Tibial artery (tissue), 4 donors: ENCODE results near the gene RNF223.

Source experiments
- DNase-seq, 2 donors: peaks; one replicate each; pipeline ENCODE4 v3.0.0-alpha.2; 2019
- H3K27ac ChIP-seq, 2 donors: fragments of 200-600 bp; sonication (generic) in 1 of 2; 1 replicate in 1 of 2; 2 replicates in 1 of 2; pipeline ENCODE4 v1.5.1; 2018 to 2019; ENCODE audit warnings: mild to moderate bottlenecking in 1 of 2
- H3K27me3 ChIP-seq, 2 donors: fragments of 200-600 bp; sonication (generic) in 1 of 2; one replicate each; pipeline versions ENCODE4 v1.5.1 to v1.6.0; 2016 to 2019
- H3K36me3 ChIP-seq, 3 donors: fragments of 200-600 bp; sonication (generic) in 2 of 3; one replicate each; pipeline ENCODE4 v1.5.1; 2016 to 2019; ENCODE audit warnings: mild to moderate bottlenecking in 2 of 3
- H3K4me1 ChIP-seq, 4 donors: fragments of 200-600 bp; sonication (generic) in 2 of 4; 1 replicate in 3 of 4; 2 replicates in 1 of 4; pipeline ENCODE4 v1.5.1; 2016 to 2019
- H3K4me3 ChIP-seq, 2 donors: fragments of 200-600 bp; sonication (generic) in 1 of 2; 1 replicate in 1 of 2; 2 replicates in 1 of 2; pipeline ENCODE4 v1.5.1; 2018 to 2019; ENCODE audit warnings: mild to moderate bottlenecking in 2 of 2
- H3K9me3 ChIP-seq, 3 donors: fragments of 200-600 bp; sonication (generic) in 1 of 3; one replicate each; pipeline ENCODE4 v1.5.1; 2016 to 2019
- CTCF ChIP-seq, 2 experiments: fragments of 200-600 bp in 1 of 2; fragments of 450-650 bp in 1 of 2; IDR thresholded peaks; one replicate each; pipeline ENCODE4 v1.5.1; 2017 to 2019; ENCODE audit warnings: antibody characterized with exemption in 2 of 2, mild to moderate bottlenecking in 1 of 2, moderate library complexity in 1 of 2
- intact Hi-C: fragments of 100-400 bp; cut with DNase I; formaldehyde crosslinking; loops from one replicate; pipeline ENCODE4 v1.15.0; 2023; ENCODE audit warnings: low total_unique reads

The RNF223 gene

GRCh38 chr1:1082776-1083415 lies 8.8 kb upstream of the RNF223 start:
- no peak overlapping the region for H3K4me3 ChIP-seq
- no peak for TF ChIP-seq CTCF (IDR thresholded peaks at IDR 0.05)
- H3K27ac ChIP-seq, result no peak overlapping the region
- peak; percentile 17 to 65 for DNase-seq
- intact Hi-C loops, result no loop called here
- peaks cover 0 to 3% of the 10 kb centered on the region in 2 donors for H3K27me3 ChIP-seq
- no peaks in the 10 kb centered on the region for H3K9me3 ChIP-seq
- H3K36me3 ChIP-seq, result peaks cover 0 to 49% (median 0%) of the 10 kb centered on the region in 3 donors
- peaks cover 0 to 13% (median 13%) of the 10 kb centered on the region in 4 donors for H3K4me1 ChIP-seq

DNA sequence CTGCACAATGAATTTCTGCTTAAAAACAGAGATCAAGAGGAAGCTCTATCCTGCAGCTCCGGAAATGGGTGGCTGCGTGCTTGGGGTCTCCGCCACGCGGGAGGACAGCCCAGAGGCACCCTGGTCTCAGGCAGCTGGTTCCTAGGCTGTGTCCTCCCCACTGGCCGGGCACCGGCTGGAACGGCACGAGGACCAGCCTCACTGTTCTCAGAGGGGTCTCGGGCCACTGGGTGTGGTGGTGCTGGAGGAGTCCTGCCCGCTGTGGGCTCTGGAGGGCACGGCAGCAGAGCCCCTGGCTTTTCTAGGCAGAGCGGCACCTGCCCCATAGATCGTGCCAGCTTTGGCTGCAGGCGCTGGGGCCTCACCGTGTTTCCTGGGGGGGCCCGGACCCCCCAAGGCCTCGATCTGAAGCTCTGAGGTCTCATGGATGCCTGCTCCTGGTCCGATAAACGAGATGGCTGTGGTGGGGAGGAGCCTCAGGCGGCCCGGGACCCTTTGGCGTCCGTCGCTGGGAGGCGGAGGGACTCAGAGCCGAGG lies 8.2 kb upstream of the RNF223 start:
- Histone ChIP-seq H3K9me3 (no peaks in the 10 kb centered on the region), H3K4me3 (no peak overlapping the region), H3K27ac (no peak overlapping the region), H3K36me3 (peaks cover 0 to 48% (median 0%) of the 10 kb centered on the region in 3 donors), H3K4me1 (peaks cover 0 to 13% (median 13%) of the 10 kb centered on the region in 4 donors), H3K27me3 (peaks cover 0 to 3% of the 10 kb centered on the region in 2 donors)
- intact Hi-C loops, result no loop called here
- peak; percentile 7 to 63 for DNase-seq
- TF ChIP-seq CTCF (IDR thresholded peaks at IDR 0.05), result no peak

- Histone ChIP-seq H3K4me3 (no peak overlapping the region), H3K9me3 (no peaks in the 10 kb centered on the region), H3K36me3 (peaks cover 0 to 41% (median 0%) of the 10 kb centered on the region in 3 donors), H3K4me1 (peaks cover 0 to 13% (median 13%) of the 10 kb centered on the region in 4 donors), H3K27ac (no peak overlapping the region), H3K27me3 (peaks cover 0 to 3% of the 10 kb centered on the region in 2 donors)
- peak; percentile 16 to 66 for DNase-seq
- TF ChIP-seq CTCF (IDR thresholded peaks at IDR 0.05), result no peak
- intact Hi-C loops, result no loop called here
Observed at GRCh38 chr1:1081311-1082238, 7.5 kb upstream of the RNF223 start.

DNA sequence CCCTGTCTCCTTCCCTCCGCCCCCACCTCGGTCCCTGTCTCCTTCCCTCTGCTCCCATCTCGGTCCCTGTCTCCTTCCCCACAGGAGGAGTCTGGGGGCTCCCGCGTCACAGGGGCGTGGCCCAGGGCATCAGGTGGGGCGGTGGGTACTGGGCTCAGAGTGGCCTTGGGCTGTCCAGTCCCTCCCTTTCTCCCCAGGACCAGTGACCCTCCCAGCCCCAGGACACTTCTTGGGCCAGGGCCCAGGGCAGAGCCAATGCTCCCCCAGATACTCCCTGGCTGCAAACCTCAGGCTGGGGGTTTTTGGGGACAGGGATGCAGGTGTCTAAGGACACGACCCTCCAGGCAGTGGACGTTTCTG lies 6.8 kb upstream of the RNF223 start:
- H3K27me3 ChIP-seq, result peaks cover 0 to 4% of the 10 kb centered on the region in 2 donors
- intact Hi-C loops, result no loop called here
- H3K36me3 ChIP-seq, result peaks cover 0 to 37% (median 0%) of the 10 kb centered on the region in 3 donors
- H3K4me3 ChIP-seq, result no peak overlapping the region
- no peak overlapping the region for H3K27ac ChIP-seq
- H3K4me1 ChIP-seq, result peaks cover 0 to 13% (median 13%) of the 10 kb centered on the region in 4 donors
- H3K9me3 ChIP-seq, result no peaks in the 10 kb centered on the region
- DNase-seq, result peak; percentile 18 to 59
- TF ChIP-seq CTCF (IDR thresholded peaks at IDR 0.05), result no peak

DNA sequence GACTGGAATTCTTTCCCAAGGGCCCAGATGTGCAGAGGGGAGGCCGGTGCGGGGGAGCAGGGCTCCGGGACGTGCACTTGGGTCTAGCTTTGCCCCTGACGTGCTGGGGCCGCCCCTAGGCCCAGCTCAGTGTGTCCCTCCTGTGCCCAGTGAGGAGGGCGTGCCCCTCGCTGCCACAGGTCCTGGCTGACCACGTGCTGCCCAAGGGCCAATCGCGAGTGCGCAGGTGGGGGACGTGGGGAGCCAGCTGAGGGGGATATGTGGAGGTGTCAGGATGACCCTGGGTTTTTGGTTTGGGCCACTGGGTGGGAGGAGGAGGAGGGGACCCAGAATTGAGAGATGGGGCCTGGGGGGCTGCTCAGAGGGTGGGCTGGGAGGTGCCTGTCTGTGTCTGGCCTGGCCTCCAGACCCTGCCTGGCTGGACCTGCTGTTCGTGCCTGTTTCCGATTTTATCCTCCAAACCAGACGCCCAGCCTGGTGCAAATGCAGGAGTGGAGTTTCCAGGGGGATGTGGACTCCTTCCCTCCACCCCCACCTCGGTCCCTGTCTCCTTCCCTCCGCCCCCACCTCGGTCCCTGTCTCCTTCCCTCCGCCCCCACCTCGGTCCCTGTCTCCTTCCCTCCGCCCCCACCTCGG lies 6.1 kb upstream of the RNF223 start:
- Histone ChIP-seq H3K27ac (peak overlapping the region in 1 of 2 donors; percentile 1), H3K27me3 (peaks cover 0 to 11% of the 10 kb centered on the region in 2 donors), H3K4me1 (peaks cover 0 to 13% (median 13%) of the 10 kb centered on the region in 4 donors), H3K4me3 (peak overlapping the region; percentile 32 to 50), H3K9me3 (no peaks in the 10 kb centered on the region), H3K36me3 (peaks cover 0 to 32% (median 0%) of the 10 kb centered on the region in 3 donors)
- TF ChIP-seq CTCF (IDR thresholded peaks at IDR 0.05), result no peak
- intact Hi-C loops, result no loop called here
- DNase-seq, result peak; percentile 26 to 74
